ENCODE measurements around the gene FBN1.

The FBN1 gene

DNA sequence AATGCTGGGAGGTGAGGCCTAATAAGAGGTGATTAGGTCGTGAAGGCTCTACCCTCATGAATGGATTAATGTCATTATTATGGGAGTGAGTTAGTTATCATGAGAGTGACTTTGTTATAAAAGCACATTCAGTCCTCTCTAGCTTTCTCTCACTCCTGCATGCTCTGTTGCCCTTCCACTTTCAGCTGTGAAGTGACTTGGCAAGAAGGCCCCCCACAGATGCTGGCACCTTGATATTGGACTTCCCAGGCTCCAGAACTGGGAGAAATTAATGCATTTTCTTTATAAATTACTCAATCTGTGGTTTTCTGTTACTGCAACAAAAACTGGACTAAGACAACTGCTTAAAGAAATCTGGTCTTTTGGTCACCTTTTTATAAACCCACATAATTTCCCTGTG is 144.3 kb downstream of the FBN1 start:
- no peak for DNase-seq

DNA sequence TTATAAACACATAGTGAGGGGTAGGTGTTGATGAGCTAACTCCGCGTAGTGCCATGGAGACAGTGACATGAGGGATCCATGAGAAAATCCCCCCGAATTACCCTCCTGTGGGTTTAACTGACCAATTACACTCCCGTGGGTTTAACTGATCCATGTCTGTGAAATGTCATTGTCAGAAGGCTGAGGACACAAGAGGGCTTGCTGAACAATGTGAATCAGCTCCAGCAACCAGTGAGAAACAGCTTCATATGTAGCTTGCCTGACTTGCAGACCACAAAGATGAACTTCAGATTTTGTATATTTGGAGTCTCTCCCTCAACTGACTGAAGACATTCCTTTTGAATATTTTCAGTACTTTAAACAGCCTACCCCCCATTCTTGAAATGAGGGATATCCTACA is 144.9 kb downstream of the FBN1 start:
- no peak for DNase-seq

DNA sequence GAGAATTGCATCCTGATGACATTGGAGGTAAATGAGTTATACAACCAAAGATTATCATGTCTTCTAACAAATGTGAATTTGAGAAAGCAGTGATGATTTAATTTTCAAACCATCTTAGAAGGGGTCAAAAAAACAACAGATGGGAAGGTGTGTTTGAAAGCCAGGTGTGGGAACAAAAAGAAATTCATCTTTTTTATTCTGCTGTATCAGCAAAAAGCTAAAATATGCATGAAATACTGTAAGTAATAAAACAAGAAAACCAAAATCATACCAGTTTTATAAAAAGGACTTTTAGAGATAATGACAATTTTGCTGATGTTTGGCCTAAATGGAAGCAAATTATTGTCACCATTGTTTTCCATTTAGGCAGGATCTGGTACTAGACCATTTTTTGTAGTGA is 145.5 kb downstream of the FBN1 start:
- no peak for DNase-seq

DNA sequence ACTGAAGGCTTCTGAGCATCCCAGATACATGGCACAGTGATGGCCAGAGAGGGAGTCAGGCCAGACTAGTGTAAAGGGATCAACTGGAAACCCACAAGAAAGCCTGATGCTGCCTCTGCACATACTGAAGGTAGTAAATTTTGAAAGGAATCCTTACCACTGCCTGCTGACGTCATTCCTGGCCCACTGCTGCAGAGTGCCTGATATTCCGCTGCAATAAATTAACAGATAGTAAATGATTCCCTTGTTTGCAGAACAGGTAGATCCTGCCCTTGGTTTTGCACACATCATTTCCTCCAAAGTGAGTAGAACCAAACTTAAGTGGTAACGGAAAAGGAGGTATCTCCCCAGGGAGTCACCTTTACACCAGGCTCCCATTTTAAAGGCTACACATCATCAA is 146.7 kb downstream of the FBN1 start:
- DNase-seq: no peak

DNA sequence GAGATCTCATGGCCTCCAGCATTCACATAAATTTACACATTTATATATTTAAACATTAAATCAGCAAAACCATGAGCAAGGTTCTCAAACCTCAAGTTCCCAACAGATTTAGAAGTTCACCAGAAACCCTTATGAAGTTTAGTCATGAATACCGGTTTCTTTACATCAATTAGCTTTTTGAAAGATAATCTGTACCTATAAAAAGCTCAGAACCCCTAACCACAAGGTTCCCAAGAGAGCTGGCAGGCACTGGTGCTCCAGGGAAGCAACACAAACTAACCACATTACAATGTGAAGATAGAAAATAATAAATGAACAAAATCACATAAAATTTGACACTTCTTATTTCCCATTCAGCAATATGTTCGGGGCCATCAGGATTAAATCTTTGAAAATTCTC is 150.9 kb downstream of the FBN1 start:
- DNase-seq: no peak

DNA sequence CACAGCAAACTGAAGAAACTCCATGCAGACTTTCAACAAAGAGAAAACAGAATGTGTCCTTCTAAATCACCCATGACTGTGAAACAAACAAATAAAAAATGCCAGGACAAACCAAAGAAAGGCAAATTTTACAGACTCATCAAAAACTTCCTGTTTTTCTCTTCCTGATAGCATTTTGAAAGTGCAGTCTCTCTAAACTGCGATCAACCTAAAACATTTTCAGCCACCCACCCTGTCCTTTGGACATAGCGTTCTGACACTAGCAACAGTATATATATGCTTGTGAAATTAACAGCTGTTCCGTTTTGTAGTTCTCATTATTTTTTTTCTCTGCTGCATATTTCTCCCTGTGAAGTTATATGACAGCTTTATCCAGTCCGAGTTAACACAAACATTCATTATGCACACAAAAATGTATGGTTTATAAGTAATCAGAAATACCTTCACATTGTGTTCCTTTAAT is 151.7 kb downstream of the FBN1 start:
- no peak for DNase-seq

DNA sequence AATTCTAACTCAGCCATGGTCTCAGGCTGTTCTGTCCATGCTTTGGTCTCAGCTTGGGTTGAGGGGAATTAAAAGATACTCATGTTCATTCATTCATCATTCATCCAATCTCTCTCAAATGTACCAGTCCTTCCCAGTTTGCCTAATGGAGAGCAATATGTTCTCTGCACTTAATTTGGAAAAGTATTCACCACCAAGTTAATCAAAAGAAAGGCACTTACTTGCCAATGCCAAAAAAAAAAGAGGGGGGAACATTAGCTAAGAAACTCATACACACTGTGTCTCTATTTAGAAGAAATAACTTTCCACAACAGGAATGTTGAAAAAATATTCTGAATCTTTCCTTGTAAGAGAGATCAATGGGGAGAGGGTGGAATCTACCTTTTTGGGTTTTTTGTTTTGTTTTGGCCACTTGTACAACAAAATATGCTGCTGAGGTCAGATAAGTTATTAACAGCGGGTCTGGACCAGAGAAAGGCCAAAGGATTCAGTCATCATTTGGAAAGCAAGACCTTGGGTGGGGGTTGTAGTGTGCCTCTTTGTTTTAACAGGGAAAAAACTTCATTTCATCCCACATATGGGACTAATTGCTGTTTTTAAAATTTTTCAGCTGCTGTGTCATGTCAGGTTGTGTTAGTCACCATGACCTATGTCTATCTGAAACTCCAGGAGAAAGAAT is 152.3 kb downstream of the FBN1 start:
- no peak for DNase-seq

DNA sequence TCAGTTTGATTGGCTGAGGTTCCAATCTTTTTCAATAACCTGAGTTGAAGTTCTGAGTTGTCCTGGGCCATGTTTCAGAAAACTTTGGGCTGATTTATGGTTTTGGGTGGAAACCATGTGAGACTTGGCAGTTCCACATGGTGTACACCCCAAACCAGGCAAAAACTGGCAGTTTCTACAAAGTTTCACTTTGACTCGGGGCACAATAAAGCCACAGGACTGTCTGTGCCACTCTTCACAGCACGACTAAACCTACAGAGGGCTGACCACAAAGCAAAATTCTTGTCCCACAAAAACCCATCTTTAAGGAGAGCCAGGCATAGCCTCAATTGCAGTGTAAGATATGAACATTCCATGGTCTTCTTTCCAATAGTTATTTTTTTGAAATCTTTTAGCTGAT is 159.3 kb downstream of the FBN1 start:
- DNase-seq: no peak

DNA sequence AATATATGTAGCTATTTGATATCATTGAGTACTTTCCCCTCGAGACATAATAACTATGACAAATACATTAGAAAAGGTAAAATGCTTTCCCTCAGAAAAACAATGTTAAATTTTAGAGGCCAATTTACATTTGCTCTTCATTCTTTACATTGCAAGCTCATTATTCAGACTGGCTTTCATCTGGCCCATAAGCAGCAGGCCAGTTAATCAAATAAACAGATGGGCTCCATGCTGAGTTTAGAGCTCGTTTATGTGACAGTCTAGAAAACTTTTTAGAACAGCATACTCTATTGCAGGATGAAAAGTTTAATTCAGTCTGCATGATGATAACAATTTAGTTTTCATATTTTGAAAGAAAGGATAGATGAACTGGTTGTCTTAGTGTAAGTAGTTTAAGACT is 163.7 kb downstream of the FBN1 start:
- no peak for DNase-seq

DNA sequence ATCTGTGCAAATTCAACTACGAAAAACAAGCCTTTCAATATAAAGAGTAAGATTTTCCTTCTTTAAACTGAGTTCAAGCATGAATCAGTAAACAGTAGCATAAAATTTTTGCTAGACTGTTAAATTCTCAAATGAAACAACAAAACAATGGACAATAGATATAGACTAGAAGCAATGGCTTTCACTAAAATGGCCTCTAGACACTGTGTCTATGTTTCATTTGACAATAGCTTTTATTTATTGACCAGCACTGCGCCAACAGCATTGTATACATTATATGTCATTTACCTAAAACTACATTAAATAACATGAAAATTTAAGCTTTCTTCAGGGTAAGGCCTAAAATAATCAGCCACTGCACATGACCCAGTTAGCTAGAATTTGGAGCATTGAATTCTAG is 165.8 kb downstream of the FBN1 start:
- no peak for DNase-seq

DNA sequence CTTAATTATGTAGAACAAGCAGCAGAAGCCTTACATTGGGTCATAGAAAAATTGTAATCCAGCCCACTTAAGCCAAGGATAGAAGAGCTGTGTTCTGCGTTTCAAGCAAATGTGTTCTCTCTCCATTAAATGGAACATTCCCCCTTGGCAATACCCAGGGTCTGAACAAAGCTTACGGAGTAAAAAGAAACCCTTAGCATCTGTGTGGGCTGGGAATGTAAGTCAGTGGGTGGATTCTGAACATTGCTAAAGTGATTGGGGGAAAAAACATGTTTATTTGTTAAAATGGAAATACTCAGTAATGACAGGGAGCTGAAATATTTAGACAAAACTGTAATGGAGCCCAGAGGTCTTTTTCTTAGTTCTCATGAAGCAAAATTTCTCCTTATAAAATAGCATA is 166.9 kb downstream of the FBN1 start:
- no peak for DNase-seq

DNA sequence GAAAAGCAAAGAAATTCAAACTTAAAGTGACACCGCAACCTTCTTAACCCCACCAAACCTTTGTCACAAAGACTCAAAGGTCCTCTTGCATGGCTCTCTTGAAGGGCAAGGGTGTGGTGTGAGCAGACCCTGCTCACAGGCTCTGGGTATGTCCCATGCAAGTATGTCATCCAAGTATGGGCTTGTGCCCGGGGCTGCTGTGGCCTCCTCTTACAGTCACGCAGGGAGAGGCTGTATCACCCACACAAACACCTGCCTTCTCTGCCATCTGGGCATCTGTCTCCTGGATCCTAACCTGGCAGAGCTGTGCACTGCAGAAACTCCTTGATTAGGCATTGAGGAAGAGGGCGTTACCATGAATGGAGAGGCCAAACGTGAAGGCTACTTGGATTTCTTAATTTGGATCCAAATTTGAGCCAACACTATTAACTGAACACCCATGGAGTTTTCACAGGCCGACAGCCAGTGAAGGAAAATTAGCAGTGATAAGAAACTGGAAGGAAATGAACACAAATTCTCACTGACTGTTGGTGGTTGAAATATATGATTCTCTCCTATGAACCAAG is 167.6 kb downstream of the FBN1 start:
- DNase-seq: no peak

DNA sequence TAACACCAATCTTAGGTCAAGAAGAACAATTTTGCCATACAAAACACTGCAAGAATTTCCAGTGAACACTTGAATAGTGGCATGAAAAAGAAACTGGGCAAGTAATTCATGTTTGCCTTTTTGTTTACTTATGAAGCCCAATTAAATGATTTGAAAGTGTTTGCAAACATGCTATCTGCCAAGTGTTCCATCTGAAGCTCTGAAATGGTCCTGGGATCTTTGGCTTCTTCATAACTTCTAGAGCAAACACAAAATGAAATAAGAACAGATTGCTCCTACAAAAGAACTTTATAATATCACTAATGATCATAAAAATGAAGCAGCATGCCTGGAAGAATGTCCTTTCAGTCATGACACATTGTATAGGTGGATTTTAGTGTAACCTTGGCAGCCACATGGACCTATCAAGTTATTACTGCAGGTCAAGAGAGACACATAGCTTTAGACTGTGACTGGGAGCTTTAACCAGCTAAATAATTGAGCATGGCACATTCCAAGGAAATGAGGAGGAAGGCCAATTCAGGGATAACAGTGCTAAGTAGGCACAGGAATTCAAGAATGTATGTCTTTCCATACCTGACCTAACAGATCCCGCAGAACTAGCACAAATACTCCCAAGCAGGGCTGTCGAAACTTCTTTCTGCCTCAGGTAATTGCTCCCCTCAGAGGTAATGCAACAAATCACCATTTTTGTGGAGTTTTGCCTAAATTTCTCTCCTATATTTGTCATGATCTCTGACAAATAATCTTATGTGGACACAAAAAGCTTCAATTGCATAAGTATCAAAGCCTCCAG is 169.7 kb downstream of the FBN1 start:
- DNase-seq: no peak

DNA sequence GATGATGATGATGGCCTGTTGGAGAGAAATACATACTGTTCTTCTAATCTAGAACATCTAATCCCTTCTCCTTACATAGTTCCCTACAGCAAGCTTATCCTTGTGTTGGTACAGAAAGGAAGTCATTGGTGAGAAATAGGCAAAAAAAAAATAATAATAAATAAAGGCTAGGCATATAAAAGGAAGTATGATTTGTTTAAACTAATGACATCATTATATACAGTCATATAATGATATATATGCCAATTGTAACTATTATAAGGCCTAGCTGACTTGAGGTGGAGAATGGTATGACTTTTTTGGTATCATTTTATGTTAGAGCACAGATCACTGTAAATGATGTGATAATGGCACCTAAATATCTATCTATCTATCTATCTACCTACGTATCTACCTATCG is 171.8 kb downstream of the FBN1 start:
- no peak for DNase-seq

DNA sequence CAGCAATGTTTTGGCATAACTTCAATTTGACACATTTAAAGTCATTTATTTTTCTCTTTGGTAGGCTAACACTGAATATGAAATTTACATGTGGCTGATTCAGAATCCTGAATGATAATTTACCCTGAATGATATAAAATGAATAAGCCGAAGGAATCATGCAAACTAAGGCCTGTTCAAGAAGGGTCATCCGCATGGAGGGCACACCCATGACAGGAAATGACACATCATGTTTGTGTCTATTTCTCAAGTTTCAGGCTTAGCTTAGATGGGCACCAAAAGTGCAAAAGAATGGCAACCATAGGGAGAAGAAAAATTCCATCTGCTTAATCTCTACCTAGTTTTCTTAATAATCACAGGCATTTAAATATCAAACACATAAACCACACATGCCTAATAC is 172.8 kb downstream of the FBN1 start:
- no peak for DNase-seq

DNA sequence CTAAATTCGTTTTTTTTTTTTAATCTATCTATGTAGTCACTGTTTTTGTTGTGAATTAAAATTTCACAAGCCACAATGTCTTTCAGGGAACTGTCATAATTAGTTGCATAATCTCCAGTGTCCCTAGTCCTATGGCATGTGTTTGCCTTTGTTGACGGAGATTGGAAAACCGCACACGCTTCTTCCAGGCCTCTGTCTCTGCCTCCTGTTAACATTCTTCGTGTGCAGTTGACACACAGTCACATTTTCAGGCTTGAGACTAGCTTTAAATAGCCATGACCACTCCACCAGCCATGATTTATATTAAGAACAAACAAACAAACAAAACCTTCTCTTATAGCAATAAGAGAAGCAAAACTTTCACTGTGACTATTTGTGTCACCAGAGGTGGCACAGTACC is 174.4 kb downstream of the FBN1 start:
- no peak for DNase-seq

DNA sequence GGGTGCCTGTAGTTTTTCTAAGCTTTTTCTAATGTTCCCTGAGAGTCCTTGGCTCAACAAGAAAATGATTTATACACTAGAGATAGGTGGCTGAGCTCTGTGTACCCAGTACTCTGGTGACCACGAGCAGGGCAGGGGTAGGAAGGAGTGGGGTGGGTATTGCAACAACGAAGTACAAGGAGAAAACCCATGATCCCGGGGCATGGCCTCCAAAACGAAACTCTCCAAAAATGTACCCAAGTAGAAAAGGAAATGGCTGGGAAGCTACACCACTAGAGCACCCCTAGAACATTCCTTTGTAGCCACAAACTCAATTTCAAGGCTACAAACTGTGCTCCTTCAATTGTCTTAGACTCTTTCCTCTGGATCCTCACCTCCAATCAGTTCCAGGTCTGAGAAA is 175.4 kb downstream of the FBN1 start:
- DNase-seq: no peak

DNA sequence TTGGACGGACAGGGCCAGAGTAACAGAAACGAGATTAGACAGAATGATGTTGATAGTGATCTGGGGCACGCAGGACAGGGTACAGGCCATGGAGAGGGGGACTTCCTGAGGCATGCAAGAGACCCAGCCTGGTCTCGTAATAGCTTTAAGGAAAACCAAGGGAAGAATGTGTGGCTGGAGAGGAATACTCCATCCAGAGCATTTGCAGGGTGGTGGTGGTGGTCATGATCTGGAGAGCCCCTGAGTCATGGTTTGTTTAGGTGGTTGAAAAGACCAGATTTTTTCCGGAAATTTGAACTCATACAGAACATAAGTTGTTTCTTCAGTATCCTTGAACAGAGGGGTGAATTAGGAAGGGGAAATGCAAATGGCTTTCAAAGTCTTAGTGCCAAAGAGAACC is 175.8 kb downstream of the FBN1 start:
- no peak for DNase-seq

DNA sequence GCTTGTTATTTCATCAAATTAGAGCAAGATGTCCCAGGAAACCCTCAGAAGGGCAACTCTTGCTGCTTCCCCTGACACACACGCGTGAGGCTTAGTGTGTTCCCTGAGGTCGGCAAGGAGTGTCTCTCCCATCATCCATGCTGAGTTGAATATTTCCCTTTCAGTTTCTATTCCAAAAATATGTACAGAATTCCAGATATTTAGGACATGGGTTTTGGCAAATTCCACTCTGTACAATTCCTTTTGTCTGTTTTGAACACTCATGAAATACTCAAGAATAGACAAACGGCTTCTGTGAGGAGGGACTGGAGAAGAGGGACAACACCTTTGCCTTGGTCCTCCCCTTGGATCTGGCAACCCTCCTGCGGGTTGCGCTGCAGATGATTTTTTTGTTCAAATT is 176.2 kb downstream of the FBN1 start:
- no peak for DNase-seq

DNA sequence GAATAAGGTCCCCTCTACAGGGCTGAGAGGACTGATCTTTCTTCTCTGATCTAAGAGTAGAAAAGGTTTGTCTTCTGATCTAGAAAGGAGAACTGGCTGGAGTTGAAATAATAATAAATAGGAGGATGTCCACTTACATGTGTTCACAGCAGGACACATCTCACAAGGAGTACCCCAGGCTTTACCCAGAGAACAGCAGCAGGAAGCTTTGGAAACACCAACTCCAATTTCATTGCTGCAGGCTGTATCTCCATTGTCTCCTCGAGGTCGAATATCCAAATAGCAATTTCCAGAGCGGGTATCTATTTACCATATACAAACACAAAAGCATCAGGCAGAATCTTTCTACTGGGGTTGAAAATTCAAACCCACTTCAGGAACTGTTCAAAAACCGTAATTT is 177.7 kb downstream of the FBN1 start:
- DNase-seq: no peak

DNA sequence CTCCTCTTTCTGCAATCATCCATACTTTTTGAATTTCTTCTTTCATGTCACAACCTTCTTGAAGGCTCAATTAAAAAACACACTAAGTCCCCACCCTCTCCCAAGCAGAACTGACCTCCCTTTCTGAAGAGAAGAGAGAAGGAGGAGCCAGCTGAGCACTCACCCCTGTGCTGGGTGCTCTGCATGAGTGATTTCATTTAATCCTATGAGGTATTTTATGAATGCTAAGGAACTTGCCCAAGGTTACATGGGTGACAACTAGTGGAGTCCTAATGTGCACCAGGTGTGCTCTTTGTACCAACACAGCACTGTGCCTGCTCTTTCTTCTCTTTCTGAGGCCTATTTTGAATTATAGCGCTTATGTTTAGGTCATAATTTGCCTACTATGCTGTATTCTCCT is 178.7 kb downstream of the FBN1 start:
- DNase-seq: no peak

DNA sequence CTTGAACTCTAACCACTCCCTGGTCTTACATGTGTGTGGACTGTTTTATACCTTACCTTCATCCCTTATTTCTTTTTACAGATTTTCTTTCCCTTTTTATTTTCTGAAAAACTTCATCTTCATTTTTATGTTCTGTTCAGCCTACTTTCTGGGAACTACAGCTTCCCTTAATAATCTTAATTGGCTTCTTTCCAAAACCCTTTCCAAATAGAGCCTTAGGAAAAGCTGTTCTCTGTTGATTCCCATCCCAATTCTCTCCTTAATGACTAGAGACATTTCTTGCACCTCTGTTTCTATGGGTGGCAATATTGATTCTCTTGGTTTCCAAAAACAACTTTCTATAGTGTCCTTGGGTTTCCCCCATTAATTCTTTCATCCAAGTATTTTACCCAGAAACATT is 179.4 kb downstream of the FBN1 start:
- no peak for DNase-seq

DNA sequence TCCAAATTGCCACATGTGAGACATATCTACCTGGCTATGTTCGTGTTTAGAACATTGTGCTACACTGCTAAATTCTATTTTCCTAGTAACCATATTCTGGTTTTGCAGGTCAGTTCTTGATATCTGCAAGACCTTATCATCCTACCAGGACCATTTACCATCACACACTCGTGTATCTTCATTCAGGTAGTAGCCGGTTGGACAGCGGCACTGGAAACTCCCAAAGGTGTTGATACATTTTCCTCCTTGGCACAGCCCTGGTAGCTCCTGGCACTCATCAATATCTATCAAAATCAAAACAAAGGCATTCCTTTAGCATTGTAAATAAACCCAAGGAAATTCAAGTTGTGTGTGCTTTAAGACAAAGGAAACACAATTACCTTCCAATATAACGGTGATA is 180.1 kb downstream of the FBN1 start:
- DNase-seq: no peak

DNA sequence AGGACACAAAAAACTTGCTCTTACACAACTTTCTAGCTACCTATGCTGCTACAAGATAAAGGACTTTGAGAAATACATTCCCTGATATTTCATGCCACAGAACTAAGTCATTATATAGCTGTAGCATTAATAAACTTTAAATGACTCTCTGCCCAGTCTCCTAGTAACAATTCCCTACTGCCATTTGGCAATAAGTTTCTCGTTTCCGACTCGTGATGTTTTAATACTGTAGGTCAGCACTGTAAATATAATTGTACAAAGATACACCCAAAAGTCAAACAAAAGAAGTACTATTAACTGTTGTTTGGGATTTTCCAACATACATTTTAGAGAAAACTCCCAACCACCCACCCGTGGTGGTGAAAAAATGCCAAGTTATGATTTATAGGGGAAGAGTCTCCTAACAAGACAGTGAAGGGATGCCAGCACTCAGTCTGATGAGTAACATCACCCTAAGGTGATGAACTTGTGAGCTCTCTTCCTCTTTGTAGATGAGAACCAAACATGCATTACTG is 182.1 kb downstream of the FBN1 start:
- DNase-seq: no peak
